WTC11 (cell line): ENCODE data around the gene SCO1. TPM values are rescaled to one million over a fixed set of nuclear protein-coding genes. Genes with fewer than 3 reads are reported as not detected.

Source experiments
- ATAC-seq: fragments of 200-7000 bp; cut with Tn5 transposase; 2 replicates; pipeline ENCODE4 v1.10.0; 2021; ENCODE audit warnings: mild to moderate bottlenecking, moderate library complexity
- CTCF ChIA-PET: fragments of 300-600 bp; sonication (Branson Sonifier 250); formaldehyde crosslinking; loops from one replicate; lab custom pipeline; 2021; ENCODE audit warnings: antibody characterized with exemption; lab: Charles Lee
- POLR2A ChIA-PET: fragments of 350-600 bp; sonication (Branson Sonifier 250); formaldehyde crosslinking; loops from one replicate; lab custom pipeline; 2021; ENCODE audit warnings: antibody characterized with exemption; lab: Charles Lee
- DNase-seq: peaks from one replicate; pipeline ENCODE4 v3.0.0; 2021; ENCODE audit warnings: low spot score
- H3K27ac Mint-ChIP-seq: 2 replicates; pipeline ENCODE4 v1.8.0; 2021; ENCODE audit warnings: mixed read lengths
- H3K27me3 Mint-ChIP-seq: 2 replicates; pipeline ENCODE4 v1.8.0; 2021; ENCODE audit warnings: low read depth, mild to moderate bottlenecking, moderate library complexity, mixed read lengths
- H3K36me3 Mint-ChIP-seq: 2 replicates; pipeline ENCODE4 v1.8.0; 2021; ENCODE audit warnings: mixed read lengths
- H3K4me1 Mint-ChIP-seq: 2 replicates; pipeline ENCODE4 v1.8.0; 2022; ENCODE audit warnings: mixed read lengths
- H3K4me3 Mint-ChIP-seq: 2 replicates; pipeline ENCODE4 v1.8.0; 2021; ENCODE audit warnings: mild to moderate bottlenecking, moderate library complexity, mixed read lengths
- H3K9me3 Mint-ChIP-seq: 2 replicates; pipeline ENCODE4 v1.8.0; 2021; ENCODE audit warnings: mixed read lengths
- ATF1 ChIP-seq: sonication (generic); formaldehyde crosslinking; IDR thresholded peaks from 2 replicates; pipeline ENCODE4 v1.8.1; 2023; ENCODE audit warnings: mild to moderate bottlenecking, moderate library complexity, missing genetic modification reagents
- CREB1 ChIP-seq: sonication (generic); formaldehyde crosslinking; IDR thresholded peaks from 2 replicates; pipeline ENCODE4 v1.8.0; 2023; ENCODE audit warnings: mild to moderate bottlenecking, missing genetic modification reagents
- FOXJ3 ChIP-seq: sonication (generic); formaldehyde crosslinking; IDR thresholded peaks from 2 replicates; pipeline ENCODE4 v1.9.0; 2021; ENCODE audit warnings: missing genetic modification reagents, mild to moderate bottlenecking, borderline replicate concordance
- JUN ChIP-seq: sonication (generic); formaldehyde crosslinking; IDR thresholded peaks from 2 replicates; pipeline ENCODE4 v1.8.0; 2023; ENCODE audit warnings: mild to moderate bottlenecking, missing genetic modification reagents
- MYBL2 ChIP-seq: sonication (generic); formaldehyde crosslinking; IDR thresholded peaks from 2 replicates; pipeline ENCODE4 v1.8.1; 2023; ENCODE audit warnings: mild to moderate bottlenecking, moderate library complexity, missing genetic modification reagents
- NFYB ChIP-seq: sonication (generic); formaldehyde crosslinking; conservative IDR thresholded peaks from 2 replicates; pipeline ENCODE4 v1.8.0; 2022; ENCODE audit warnings: low read depth, missing genetic modification reagents
- NR1H2 ChIP-seq: sonication (generic); formaldehyde crosslinking; IDR thresholded peaks from 2 replicates; pipeline ENCODE4 v1.9.0; 2021; ENCODE audit warnings: mild to moderate bottlenecking, moderate library complexity, missing genetic modification reagents
- TEAD4 ChIP-seq: sonication (generic); formaldehyde crosslinking; IDR thresholded peaks from 2 replicates; pipeline ENCODE4 v1.8.0; 2022; ENCODE audit warnings: mild to moderate bottlenecking, missing genetic modification reagents
- ZNF121 ChIP-seq: sonication (generic); formaldehyde crosslinking; IDR thresholded peaks from 2 replicates; pipeline ENCODE4 v1.8.0; 2023; ENCODE audit warnings: missing genetic modification reagents
- ZNF219 ChIP-seq: sonication (generic); formaldehyde crosslinking; IDR thresholded peaks from 2 replicates; pipeline ENCODE4 v1.8.0; 2023; ENCODE audit warnings: missing genetic modification reagents, mild to moderate bottlenecking, borderline replicate concordance
- ZNF317 ChIP-seq: sonication (generic); formaldehyde crosslinking; IDR thresholded peaks from 2 replicates; pipeline ENCODE4 v1.8.1; 2023; ENCODE audit warnings: low read depth, mild to moderate bottlenecking, moderate library complexity, missing genetic modification reagents, borderline replicate concordance
- ZNF396 ChIP-seq: fragments of 250-450 bp; sonication (Bioruptor Pico); IDR thresholded peaks from 2 replicates; pipeline ENCODE4 v1.8.0; 2021; ENCODE audit warnings: mild to moderate bottlenecking, moderate library complexity, borderline replicate concordance
- ZNF416 ChIP-seq: fragments of 250-450 bp; sonication (Bioruptor Pico); IDR thresholded peaks from 2 replicates; pipeline ENCODE4 v1.9.0; 2021; ENCODE audit warnings: mild to moderate bottlenecking, inconsistent platforms
- total RNA-seq: library from RNA; stranded (reverse); gene quantifications from 3 replicates; pipeline ENCODE4 v1.2.3, GENCODE V29; 2021
- TF ChIP-seq, protein P1 (sequence below): sonication (generic); formaldehyde crosslinking; IDR thresholded peaks from 2 replicates; pipeline ENCODE4 v1.8.1; 2022; ENCODE audit warnings: low read depth, mild to moderate bottlenecking, moderate library complexity, missing genetic modification reagents, borderline replicate concordance
- TF ChIP-seq, protein P2 (sequence below): fragments of 250-450 bp; sonication (Bioruptor Pico); IDR thresholded peaks from 2 replicates; pipeline ENCODE4 v2.1.2; 2022; ENCODE audit warnings: mild to moderate bottlenecking, moderate library complexity
- TF ChIP-seq, protein P3 (sequence below): sonication (generic); formaldehyde crosslinking; IDR thresholded peaks from 2 replicates; pipeline ENCODE4 v1.8.0; 2022; ENCODE audit warnings: mild to moderate bottlenecking, missing genetic modification reagents
- TF ChIP-seq, protein P4 (sequence below): sonication (generic); formaldehyde crosslinking; IDR thresholded peaks from 2 replicates; pipeline ENCODE4 v1.8.1; 2022; ENCODE audit warnings: missing genetic modification reagents, borderline replicate concordance
- TF ChIP-seq, protein P5 (sequence below): sonication (generic); formaldehyde crosslinking; IDR thresholded peaks from 2 replicates; pipeline ENCODE4 v1.8.1; 2023; ENCODE audit warnings: mild to moderate bottlenecking, missing genetic modification reagents, moderate library complexity
- TF ChIP-seq, protein P6 (sequence below): fragments of 250-450 bp; sonication (Bioruptor Pico); IDR thresholded peaks from 2 replicates; pipeline ENCODE4 v1.9.0; 2021; ENCODE audit warnings: mild to moderate bottlenecking, borderline replicate concordance

SCO1 gene
- total RNA-seq, 1 experiment from 2014 or later: 63.8 TPM

DNA sequence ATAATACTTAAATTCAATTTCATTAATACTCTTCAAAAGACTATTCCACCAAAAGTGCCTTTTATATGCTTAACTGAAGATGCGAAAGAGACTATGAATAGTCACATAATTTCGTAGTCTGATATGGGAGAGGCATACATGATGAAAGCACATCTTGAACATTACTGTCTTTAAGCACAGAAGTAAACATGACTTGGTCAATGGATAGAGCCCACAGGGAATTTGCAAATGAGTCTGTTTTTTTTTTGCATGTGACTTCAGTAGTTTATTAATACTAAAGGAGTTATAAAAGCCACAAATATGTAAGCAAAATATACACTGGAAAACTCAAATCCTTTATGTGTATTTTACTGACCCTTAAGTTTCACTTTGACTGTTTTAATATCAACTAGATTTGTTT lies 16.0 kb upstream of the SCO1 start (continued):
- TF ChIP-seq JUN (CRISPR knock-in tag) (no peak), ZNF121 (no peak), ZNF416 (CRISPR knock-in tag) (no peak), TEAD4 (CRISPR knock-in tag) (no peak), ATF1 (no peak), NR1H2 (CRISPR knock-in tag) (no peak), NFYB (CRISPR knock-in tag) (no peak)
- TF ChIP-seq, protein P1, sequence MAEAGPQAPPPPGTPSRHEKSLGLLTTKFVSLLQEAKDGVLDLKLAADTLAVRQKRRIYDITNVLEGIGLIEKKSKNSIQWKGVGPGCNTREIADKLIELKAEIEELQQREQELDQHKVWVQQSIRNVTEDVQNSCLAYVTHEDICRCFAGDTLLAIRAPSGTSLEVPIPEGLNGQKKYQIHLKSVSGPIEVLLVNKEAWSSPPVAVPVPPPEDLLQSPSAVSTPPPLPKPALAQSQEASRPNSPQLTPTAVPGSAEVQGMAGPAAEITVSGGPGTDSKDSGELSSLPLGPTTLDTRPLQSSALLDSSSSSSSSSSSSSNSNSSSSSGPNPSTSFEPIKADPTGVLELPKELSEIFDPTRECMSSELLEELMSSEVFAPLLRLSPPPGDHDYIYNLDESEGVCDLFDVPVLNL: no peak

DNA sequence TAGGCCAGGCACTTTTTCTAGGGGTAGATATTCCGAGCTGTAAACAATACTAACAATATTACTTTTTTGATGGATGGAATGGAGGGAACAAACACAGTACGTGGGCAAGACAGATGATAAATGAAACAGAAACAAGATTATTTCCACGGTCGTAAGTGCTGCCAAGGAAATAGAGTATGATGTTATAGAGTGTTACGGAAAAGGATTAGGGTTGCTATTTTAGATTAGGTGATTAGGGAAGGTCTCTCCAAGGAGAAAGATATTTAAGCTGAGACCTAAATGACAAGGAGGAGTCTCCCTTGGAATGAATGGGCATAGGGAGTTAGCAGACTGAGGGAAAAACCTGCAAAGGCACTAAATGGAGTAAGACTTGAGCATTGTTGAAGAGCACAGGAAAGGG lies 8.4 kb upstream of the SCO1 start:
- DNase-seq (no peak), ATAC-seq (no peak)
- H3K27me3 Mint-ChIP-seq: no peaks in the 10 kb centered on the region; the same call in 1 of the 2 replicates
- no peaks in the 10 kb centered on the region for H3K4me1 Mint-ChIP-seq
- TF ChIP-seq, protein P2, sequence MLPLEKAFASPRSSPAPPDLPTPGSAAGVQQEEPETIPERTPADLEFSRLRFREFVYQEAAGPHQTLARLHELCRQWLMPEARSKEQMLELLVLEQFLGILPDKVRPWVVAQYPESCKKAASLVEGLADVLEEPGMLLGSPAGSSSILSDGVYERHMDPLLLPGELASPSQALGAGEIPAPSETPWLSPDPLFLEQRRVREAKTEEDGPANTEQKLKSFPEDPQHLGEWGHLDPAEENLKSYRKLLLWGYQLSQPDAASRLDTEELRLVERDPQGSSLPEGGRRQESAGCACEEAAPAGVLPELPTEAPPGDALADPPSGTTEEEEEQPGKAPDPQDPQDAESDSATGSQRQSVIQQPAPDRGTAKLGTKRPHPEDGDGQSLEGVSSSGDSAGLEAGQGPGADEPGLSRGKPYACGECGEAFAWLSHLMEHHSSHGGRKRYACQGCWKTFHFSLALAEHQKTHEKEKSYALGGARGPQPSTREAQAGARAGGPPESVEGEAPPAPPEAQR: no peak
- TF ChIP-seq, protein P3, sequence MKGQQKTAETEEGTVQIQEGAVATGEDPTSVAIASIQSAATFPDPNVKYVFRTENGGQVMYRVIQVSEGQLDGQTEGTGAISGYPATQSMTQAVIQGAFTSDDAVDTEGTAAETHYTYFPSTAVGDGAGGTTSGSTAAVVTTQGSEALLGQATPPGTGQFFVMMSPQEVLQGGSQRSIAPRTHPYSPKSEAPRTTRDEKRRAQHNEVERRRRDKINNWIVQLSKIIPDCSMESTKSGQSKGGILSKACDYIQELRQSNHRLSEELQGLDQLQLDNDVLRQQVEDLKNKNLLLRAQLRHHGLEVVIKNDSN (CRISPR knock-in tag): no peak
- TF ChIP-seq ZNF317 (CRISPR knock-in tag) (no peak), ZNF396 (CRISPR knock-in tag) (no peak), FOXJ3 (no peak), ZNF219 (CRISPR knock-in tag) (no peak), MYBL2 (CRISPR knock-in tag) (no peak), CREB1 (CRISPR knock-in tag) (no peak)
- TF ChIP-seq, protein P1: no peak
- TF ChIP-seq, protein P4, sequence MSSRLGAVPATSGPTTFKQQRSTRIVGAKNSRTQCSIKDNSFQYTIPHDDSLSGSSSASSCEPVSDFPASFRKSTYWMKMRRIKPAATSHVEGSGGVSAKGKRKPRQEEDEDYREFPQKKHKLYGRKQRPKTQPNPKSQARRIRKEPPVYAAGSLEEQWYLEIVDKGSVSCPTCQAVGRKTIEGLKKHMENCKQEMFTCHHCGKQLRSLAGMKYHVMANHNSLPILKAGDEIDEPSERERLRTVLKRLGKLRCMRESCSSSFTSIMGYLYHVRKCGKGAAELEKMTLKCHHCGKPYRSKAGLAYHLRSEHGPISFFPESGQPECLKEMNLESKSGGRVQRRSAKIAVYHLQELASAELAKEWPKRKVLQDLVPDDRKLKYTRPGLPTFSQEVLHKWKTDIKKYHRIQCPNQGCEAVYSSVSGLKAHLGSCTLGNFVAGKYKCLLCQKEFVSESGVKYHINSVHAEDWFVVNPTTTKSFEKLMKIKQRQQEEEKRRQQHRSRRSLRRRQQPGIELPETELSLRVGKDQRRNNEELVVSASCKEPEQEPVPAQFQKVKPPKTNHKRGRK (CRISPR knock-in tag): no peak
- TF ChIP-seq, protein P5, sequence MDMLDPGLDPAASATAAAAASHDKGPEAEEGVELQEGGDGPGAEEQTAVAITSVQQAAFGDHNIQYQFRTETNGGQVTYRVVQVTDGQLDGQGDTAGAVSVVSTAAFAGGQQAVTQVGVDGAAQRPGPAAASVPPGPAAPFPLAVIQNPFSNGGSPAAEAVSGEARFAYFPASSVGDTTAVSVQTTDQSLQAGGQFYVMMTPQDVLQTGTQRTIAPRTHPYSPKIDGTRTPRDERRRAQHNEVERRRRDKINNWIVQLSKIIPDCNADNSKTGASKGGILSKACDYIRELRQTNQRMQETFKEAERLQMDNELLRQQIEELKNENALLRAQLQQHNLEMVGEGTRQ (CRISPR knock-in tag): no peak
- TF ChIP-seq, protein P6, sequence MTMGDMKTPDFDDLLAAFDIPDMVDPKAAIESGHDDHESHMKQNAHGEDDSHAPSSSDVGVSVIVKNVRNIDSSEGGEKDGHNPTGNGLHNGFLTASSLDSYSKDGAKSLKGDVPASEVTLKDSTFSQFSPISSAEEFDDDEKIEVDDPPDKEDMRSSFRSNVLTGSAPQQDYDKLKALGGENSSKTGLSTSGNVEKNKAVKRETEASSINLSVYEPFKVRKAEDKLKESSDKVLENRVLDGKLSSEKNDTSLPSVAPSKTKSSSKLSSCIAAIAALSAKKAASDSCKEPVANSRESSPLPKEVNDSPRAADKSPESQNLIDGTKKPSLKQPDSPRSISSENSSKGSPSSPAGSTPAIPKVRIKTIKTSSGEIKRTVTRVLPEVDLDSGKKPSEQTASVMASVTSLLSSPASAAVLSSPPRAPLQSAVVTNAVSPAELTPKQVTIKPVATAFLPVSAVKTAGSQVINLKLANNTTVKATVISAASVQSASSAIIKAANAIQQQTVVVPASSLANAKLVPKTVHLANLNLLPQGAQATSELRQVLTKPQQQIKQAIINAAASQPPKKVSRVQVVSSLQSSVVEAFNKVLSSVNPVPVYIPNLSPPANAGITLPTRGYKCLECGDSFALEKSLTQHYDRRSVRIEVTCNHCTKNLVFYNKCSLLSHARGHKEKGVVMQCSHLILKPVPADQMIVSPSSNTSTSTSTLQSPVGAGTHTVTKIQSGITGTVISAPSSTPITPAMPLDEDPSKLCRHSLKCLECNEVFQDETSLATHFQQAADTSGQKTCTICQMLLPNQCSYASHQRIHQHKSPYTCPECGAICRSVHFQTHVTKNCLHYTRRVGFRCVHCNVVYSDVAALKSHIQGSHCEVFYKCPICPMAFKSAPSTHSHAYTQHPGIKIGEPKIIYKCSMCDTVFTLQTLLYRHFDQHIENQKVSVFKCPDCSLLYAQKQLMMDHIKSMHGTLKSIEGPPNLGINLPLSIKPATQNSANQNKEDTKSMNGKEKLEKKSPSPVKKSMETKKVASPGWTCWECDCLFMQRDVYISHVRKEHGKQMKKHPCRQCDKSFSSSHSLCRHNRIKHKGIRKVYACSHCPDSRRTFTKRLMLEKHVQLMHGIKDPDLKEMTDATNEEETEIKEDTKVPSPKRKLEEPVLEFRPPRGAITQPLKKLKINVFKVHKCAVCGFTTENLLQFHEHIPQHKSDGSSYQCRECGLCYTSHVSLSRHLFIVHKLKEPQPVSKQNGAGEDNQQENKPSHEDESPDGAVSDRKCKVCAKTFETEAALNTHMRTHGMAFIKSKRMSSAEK (CRISPR knock-in tag): no peak
- H3K27ac Mint-ChIP-seq: peak overlapping the region; percentile 28; the same call in 1 of the 2 replicates
- H3K9me3 Mint-ChIP-seq: no peaks in the 10 kb centered on the region
- ChIA-PET POLR2A (no interaction called here), CTCF (no interaction called here)
- H3K4me3 Mint-ChIP-seq: no peak overlapping the region
- H3K36me3 Mint-ChIP-seq: peaks cover 38% of the 10 kb centered on the region
